Fibroblast of peridontal ligament (primary cell): ENCODE results near the gene BTG4.

Source experiments
- DNase-seq: peaks from one replicate; pipeline ENCODE4 v3.0.0-alpha.2; 2010; ENCODE audit errors: extremely low read depth

BTG4 gene

GRCh38 chr11:111494040-111494439 is 18.1 kb downstream of the BTG4 start:
- no peak for DNase-seq

GRCh38 chr11:111490496-111490895 is 21.7 kb downstream of the BTG4 start:
- DNase-seq, result peak; percentile 36

GRCh38 chr11:111483431-111483830 is 28.8 kb downstream of the BTG4 start:
- DNase-seq, result no peak

- DNase-seq, result no peak
These were observed 32.5 kb downstream of the BTG4 start for GRCh38 chr11:111479666-111480065.

GRCh38 chr11:111477898-111478297 is 34.3 kb downstream of the BTG4 start:
- DNase-seq, result no peak

GRCh38 chr11:111476956-111477355 is 35.2 kb downstream of the BTG4 start:
- no peak for DNase-seq

GRCh38 chr11:111476366-111476765 is 35.8 kb downstream of the BTG4 start:
- DNase-seq, result no peak

- no peak for DNase-seq
These were observed 37.8 kb downstream of the BTG4 start for GRCh38 chr11:111474432-111474831.

- no peak for DNase-seq
These were observed 40.0 kb downstream of the BTG4 start for GRCh38 chr11:111472228-111472627.

- DNase-seq, result peak; percentile 67
These were observed 43.0 kb downstream of the BTG4 start for GRCh38 chr11:111469200-111469599.

GRCh38 chr11:111466615-111467014 is 45.6 kb downstream of the BTG4 start:
- DNase-seq, result no peak

GRCh38 chr11:111465400-111465799 is 46.8 kb downstream of the BTG4 start:
- DNase-seq, result peak; percentile 74

- DNase-seq, result no peak
These were observed 48.9 kb downstream of the BTG4 start for GRCh38 chr11:111463276-111463675.

- no peak for DNase-seq
These were observed 49.9 kb downstream of the BTG4 start for GRCh38 chr11:111462329-111462728.

GRCh38 chr11:111461460-111462235 is 50.5 kb downstream of the BTG4 start:
- no peak for DNase-seq

- DNase-seq, result peak; percentile 22
These were observed 51.3 kb downstream of the BTG4 start for GRCh38 chr11:111460856-111461255.

GRCh38 chr11:111460340-111460739 is 51.8 kb downstream of the BTG4 start:
- no peak for DNase-seq

- DNase-seq, result no peak
These were observed 52.5 kb downstream of the BTG4 start for GRCh38 chr11:111459506-111460270.

GRCh38 chr11:111457731-111458368 is 54.3 kb downstream of the BTG4 start:
- no peak for DNase-seq

GRCh38 chr11:111456859-111457730 is 55.1 kb downstream of the BTG4 start:
- DNase-seq, result no peak

- no peak for DNase-seq
These were observed 55.9 kb downstream of the BTG4 start for GRCh38 chr11:111456086-111456858.
